Measurements from ENCODE around the gene HECTD1.

The HECTD1 gene

DNA sequence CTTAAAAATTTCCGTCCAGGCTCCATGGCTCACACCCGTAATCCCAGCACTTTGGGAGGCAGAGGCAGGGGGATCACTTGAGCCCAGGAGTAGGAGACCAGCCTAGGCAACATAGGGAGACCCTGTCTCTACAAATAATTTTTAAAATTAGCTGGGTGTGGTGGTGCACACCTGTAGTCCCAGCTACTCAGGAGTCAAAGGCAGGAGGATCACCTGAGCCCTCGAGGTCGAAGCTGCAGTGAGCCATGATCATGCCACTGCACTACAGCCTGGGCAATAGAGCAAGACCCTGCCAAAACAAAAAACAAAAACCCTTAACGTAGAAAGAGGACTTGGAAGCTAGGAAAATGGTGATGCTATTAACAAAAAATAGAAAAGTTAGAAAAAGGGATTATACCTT is 2.0 kb upstream of the HECTD1 start:
- no peak for DNase-seq (ENCODE audit: low spot score)
- TF ChIP-seq, protein P1, sequence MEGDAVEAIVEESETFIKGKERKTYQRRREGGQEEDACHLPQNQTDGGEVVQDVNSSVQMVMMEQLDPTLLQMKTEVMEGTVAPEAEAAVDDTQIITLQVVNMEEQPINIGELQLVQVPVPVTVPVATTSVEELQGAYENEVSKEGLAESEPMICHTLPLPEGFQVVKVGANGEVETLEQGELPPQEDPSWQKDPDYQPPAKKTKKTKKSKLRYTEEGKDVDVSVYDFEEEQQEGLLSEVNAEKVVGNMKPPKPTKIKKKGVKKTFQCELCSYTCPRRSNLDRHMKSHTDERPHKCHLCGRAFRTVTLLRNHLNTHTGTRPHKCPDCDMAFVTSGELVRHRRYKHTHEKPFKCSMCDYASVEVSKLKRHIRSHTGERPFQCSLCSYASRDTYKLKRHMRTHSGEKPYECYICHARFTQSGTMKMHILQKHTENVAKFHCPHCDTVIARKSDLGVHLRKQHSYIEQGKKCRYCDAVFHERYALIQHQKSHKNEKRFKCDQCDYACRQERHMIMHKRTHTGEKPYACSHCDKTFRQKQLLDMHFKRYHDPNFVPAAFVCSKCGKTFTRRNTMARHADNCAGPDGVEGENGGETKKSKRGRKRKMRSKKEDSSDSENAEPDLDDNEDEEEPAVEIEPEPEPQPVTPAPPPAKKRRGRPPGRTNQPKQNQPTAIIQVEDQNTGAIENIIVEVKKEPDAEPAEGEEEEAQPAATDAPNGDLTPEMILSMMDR (IDR thresholded peaks at IDR 0.05; ENCODE audit: extremely low read depth, insufficient read depth, missing control alignments), result no peak
- in situ Hi-C loops (cut with MboI; ENCODE audit: low pct_unique_long_range_greater_than_20kb, low sequenced_read_pairs, unreplicated experiment), result no loop called here

DNA sequence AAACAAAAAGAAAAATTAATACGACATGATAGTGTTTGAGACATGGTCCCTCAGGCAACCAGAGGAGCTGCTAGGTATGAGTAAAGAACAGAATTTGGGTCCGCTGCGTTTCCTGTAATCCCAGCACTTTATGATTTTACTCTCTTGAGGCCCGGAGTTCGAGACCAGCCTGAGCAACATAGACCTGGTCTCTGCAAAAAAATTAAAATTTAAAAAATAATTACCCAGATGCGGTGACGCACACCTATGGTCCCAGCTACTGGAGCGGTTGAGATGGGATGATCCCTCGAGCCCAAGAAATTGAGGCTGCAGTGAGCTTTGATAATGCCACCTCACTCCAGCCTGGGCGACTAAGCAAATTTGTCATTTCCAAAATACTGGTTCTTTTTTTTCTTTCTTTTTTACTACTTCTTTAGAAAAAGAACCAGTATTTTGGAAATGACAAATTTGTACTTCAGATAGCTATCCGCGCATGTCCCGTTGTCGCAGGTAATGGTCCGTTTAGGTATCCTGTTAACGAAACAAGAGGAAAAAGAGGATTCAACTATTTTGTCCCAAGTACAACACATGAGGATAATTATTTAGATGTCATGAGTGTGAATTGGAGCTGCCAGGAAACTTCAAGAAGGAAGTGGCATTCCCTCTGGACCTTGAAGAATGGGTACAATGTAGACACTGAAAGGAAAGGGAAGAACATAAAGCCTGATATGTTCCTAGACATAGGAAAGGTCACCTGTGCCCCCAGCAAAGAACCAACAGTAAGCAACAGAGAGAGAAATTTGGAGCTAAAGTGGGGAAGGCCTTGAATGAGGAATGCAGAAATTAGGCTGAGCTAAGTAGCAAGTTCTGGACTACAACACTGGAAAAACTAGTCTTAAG is 1.2 kb upstream of the HECTD1 start:
- in situ Hi-C loops (cut with MboI; ENCODE audit: low pct_unique_long_range_greater_than_20kb, low sequenced_read_pairs, unreplicated experiment), result no loop called here
- TF ChIP-seq, protein P1 (IDR thresholded peaks at IDR 0.05; ENCODE audit: extremely low read depth, insufficient read depth, missing control alignments), result no peak
- DNase-seq (ENCODE audit: low spot score), result no peak

DNA sequence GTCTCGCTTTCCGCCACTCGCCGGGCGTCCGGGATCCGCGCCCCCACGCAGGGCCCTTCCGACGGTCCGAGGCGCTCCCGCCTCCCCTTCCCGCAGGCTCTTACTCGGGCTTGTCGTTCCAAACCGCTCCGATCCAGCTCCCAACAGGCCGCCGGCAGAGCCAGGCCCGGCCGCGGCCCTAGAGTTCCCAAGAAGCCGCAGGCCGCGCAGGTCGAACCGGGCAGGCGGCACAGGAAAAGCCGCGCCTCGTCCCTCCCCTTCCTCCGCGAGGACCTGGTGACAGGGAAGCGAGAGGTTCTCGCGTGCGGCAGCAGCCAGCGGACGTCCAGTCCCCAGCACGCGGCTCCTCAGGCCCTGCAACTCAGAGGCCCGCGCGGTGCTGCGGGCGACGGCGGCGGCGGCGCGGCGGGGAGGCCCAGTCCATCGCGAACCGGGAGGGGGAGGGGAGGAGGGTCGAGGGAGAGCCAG is 272 bp downstream of the HECTD1 start:
- no peak for DNase-seq (ENCODE audit: low spot score)
- in situ Hi-C loops (cut with MboI; ENCODE audit: low pct_unique_long_range_greater_than_20kb, low sequenced_read_pairs, unreplicated experiment), result no loop called here
- TF ChIP-seq, protein P1 (IDR thresholded peaks at IDR 0.05; ENCODE audit: extremely low read depth, insufficient read depth, missing control alignments), result peak; percentile 2

DNA sequence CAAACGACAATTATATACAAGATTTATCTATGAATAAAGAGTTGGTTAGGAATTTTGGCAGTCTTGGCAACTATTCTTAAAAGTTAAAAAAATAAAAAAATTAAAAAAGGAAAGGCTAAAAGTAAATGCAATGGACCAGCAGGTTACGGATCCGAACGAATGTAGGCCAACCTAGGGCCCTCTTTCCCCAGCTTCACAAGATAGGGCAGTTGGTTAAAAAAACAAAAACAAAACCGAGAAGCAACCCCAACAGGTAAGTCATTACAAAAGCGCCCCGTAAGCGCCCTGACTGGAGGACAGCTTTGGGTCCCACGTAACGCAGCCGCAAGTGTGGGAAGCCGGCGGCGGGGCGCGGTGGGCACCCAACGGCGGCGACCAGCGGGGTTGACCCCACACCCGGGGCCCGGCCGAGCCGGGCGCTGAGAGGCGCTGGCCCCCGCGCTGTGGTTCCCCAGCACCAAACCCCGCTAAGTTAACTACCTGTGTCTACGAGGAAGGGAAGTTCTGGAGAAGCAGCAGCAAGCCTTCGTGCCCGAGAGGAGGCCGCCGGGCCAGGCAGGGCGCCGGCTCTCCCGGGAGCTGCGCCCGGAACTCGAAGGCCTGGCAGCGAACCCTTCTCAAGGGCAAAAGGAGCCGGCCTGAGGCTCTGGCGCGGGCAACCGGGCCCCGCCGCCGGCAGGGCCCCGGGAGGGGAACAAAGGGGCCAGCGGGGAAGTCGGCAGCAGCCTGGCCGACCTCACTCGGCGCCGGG is 882 bp downstream of the HECTD1 start:
- TF ChIP-seq, protein P1 (IDR thresholded peaks at IDR 0.05; ENCODE audit: extremely low read depth, insufficient read depth, missing control alignments), result no peak
- peak; percentile 57 for DNase-seq (ENCODE audit: low spot score)
- in situ Hi-C loops (cut with MboI; ENCODE audit: low pct_unique_long_range_greater_than_20kb, low sequenced_read_pairs, unreplicated experiment), result no loop called here

DNA sequence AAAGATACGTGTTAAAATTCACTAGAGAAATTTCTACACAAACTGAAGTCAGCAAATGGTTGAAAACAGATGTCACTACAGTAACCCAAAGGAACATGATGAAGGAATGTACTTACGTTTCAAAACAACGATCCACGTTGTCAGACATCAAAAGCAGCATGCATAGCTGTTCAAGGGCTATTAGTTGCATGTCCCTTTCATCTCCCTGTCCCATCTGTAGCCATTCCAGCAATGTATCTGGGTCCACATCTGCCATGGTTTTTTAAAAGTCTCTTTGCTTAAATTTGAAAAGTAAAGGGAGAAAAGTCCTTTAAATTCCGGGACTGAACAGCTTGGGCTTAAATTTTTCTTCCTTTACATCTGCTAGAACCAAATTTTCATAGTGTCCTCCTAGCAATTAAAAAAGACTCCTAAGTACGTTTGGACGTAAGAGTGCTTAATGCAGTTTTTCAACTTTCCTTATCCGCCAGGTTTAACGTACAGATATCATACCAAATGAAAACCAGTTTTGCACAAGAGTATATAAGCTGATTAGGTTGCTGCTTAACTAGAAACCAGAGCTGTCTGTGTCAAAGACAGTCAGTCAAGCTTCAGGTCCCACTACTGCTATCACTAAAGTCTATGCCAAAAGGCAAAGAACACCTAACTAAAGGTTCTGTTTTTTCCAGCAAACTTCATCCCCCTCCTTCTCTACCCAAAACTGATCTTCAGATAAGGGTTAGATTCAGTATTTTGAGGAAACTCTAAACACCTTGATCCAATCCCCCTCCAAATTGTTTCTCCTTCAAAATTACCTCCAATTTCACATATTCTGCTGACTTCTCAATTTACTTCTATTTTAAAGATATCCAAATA is 1.7 kb downstream of the HECTD1 start:
- DNase-seq (ENCODE audit: low spot score), result no peak
- TF ChIP-seq, protein P1 (IDR thresholded peaks at IDR 0.05; ENCODE audit: extremely low read depth, insufficient read depth, missing control alignments), result no peak
- in situ Hi-C loops (cut with MboI; ENCODE audit: low pct_unique_long_range_greater_than_20kb, low sequenced_read_pairs, unreplicated experiment), result no loop called here
